A549 (cell line): Measurements from ENCODE around the gene CLSTN2.

ENCODE experiments used
- CBX8 ChIP-seq: fragments of 200-600 bp; sonication (generic); IDR thresholded peaks from 2 replicates; pipeline ENCODE4 v1.6.1; 2016
- CHD2 ChIP-seq: fragments of 150-350 bp; IDR thresholded peaks from 2 replicates; pipeline ENCODE4 v1.6.1; 2014; ENCODE audit warnings: low read length; ENCODE audit not compliant: partially characterized antibody
- ELK1 ChIP-seq: fragments of 150-350 bp; IDR thresholded peaks from 2 replicates; pipeline ENCODE4 v1.6.1; 2014; ENCODE audit warnings: low read depth, mild to moderate bottlenecking, low read length
- EP300 ChIP-seq, 2 experiments: fragments of >200 bp; sonication (Bioruptor Twin); formaldehyde crosslinking; IDR thresholded peaks; 2 replicates in 1 of 2; 3 replicates in 1 of 2; pipeline ENCODE4 v1.6.1; 2016 to 2017
- HMGXB4 ChIP-seq: fragments of 250-450 bp; sonication (Bioruptor Pico); IDR thresholded peaks from 2 replicates; pipeline ENCODE4 v1.5.0; 2021; ENCODE audit warnings: mild to moderate bottlenecking, moderate library complexity, borderline replicate concordance
- KDM5A ChIP-seq: fragments of 200-600 bp; sonication (generic); IDR thresholded peaks from 2 replicates; pipeline ENCODE4 v1.6.1; 2016; ENCODE audit warnings: antibody characterized with exemption, mild to moderate bottlenecking
- PHF8 ChIP-seq: fragments of 200-600 bp; sonication (generic); IDR thresholded peaks from 2 replicates; pipeline ENCODE4 v1.6.1; 2016; ENCODE audit warnings: low read depth, mild to moderate bottlenecking, antibody characterized with exemption, moderate library complexity, borderline replicate concordance
- RAD21 ChIP-seq, 2 experiments: fragments of >200 bp in 1 of 2; sonication (Bioruptor Twin) in 1 of 2; formaldehyde crosslinking in 1 of 2; IDR thresholded peaks in 1 of 2; conservative IDR thresholded peaks in 1 of 2; 2 replicates in 1 of 2; 3 replicates in 1 of 2; pipeline ENCODE4 v1.6.1; 2012 to 2018; ENCODE audit warnings: inconsistent platforms in 1 of 2
- RARB ChIP-seq: fragments of 250-450 bp; sonication (Bioruptor Pico); IDR thresholded peaks from 2 replicates; pipeline ENCODE4 v1.8.0; 2021; ENCODE audit warnings: mild to moderate bottlenecking, moderate library complexity
- RFX5 ChIP-seq: fragments of 450-650 bp; IDR thresholded peaks from 2 replicates; pipeline ENCODE4 v1.7.1; 2014; ENCODE audit warnings: antibody characterized with exemption, mild to moderate bottlenecking, moderate library complexity
- RNF2 ChIP-seq: fragments of 200-600 bp; sonication (generic); IDR thresholded peaks from 2 replicates; pipeline ENCODE4 v1.6.1; 2016; ENCODE audit warnings: low read depth, mild to moderate bottlenecking, antibody characterized with exemption, moderate library complexity, borderline replicate concordance
- ZC3H11A ChIP-seq: fragments of 450-650 bp; IDR thresholded peaks from 2 replicates; pipeline ENCODE4 v1.6.1; 2014; ENCODE audit warnings: antibody characterized with exemption, mild to moderate bottlenecking
- TF ChIP-seq, protein P1 (sequence below): fragments of >200 bp; sonication (Bioruptor Twin); formaldehyde crosslinking; IDR thresholded peaks from 3 replicates; pipeline ENCODE4 v1.5.1; 2016

GRCh38 chr3:140246578-140246977 is 311.6 kb downstream of the CLSTN2 start:
- no peak for TF ChIP-seq RARB (CRISPR knock-in tag)
- no peak for TF ChIP-seq CBX8
- TF ChIP-seq KDM5A = no peak
- TF ChIP-seq CHD2 = no peak
- no peak for TF ChIP-seq ZC3H11A
- TF ChIP-seq, protein P1, sequence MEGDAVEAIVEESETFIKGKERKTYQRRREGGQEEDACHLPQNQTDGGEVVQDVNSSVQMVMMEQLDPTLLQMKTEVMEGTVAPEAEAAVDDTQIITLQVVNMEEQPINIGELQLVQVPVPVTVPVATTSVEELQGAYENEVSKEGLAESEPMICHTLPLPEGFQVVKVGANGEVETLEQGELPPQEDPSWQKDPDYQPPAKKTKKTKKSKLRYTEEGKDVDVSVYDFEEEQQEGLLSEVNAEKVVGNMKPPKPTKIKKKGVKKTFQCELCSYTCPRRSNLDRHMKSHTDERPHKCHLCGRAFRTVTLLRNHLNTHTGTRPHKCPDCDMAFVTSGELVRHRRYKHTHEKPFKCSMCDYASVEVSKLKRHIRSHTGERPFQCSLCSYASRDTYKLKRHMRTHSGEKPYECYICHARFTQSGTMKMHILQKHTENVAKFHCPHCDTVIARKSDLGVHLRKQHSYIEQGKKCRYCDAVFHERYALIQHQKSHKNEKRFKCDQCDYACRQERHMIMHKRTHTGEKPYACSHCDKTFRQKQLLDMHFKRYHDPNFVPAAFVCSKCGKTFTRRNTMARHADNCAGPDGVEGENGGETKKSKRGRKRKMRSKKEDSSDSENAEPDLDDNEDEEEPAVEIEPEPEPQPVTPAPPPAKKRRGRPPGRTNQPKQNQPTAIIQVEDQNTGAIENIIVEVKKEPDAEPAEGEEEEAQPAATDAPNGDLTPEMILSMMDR = no peak
- no peak for TF ChIP-seq PHF8
- TF ChIP-seq RFX5 = no peak
- no peak for TF ChIP-seq RNF2
- TF ChIP-seq ELK1 = no peak
- no peak for TF ChIP-seq RAD21 (conservative IDR thresholded peaks at IDR 0.05 in 1 of 2, IDR thresholded peaks at IDR 0.05 in 1 of 2)
- TF ChIP-seq EP300 (IDR thresholded peaks at IDR 0.05) = no peak
- TF ChIP-seq HMGXB4 (CRISPR knock-in tag) = no peak
